ENCODE results near the gene SND1.

The SND1 gene

GRCh38 chr7:127770885-127771284, 118.9 kb downstream of the SND1 start:
- no peak for DNase-seq

- DNase-seq: no peak
Measured at GRCh38 chr7:127771707-127772106, 119.7 kb downstream of the SND1 start.

GRCh38 chr7:127776776-127777386, 124.9 kb downstream of the SND1 start:
- DNase-seq: no peak

- no peak for DNase-seq
Measured at GRCh38 chr7:127780489-127780888, 128.5 kb downstream of the SND1 start.

- DNase-seq: no peak
Measured at GRCh38 chr7:127781081-127781480, 129.1 kb downstream of the SND1 start.

- no peak for DNase-seq
Measured at GRCh38 chr7:127782075-127782474, 130.1 kb downstream of the SND1 start.

- no peak for DNase-seq
Measured at GRCh38 chr7:127782654-127783559, 130.9 kb downstream of the SND1 start.

GRCh38 chr7:127786184-127786583, 134.2 kb downstream of the SND1 start:
- DNase-seq: no peak

GRCh38 chr7:127789031-127789430, 137.0 kb downstream of the SND1 start:
- DNase-seq: no peak

- no peak for DNase-seq
Measured at GRCh38 chr7:127791446-127792189, 139.6 kb downstream of the SND1 start.

GRCh38 chr7:127792528-127793342, 140.7 kb downstream of the SND1 start:
- peak; percentile 21 for DNase-seq

GRCh38 chr7:127793582-127793981, 141.6 kb downstream of the SND1 start:
- DNase-seq: no peak

GRCh38 chr7:127794136-127794535, 142.1 kb downstream of the SND1 start:
- no peak for DNase-seq

- no peak for DNase-seq
Measured at GRCh38 chr7:127794551-127794950, 142.6 kb downstream of the SND1 start.

GRCh38 chr7:127798023-127798422, 146.0 kb downstream of the SND1 start:
- DNase-seq: no peak

- no peak for DNase-seq
Measured at GRCh38 chr7:127798769-127799372, 146.9 kb downstream of the SND1 start.

- DNase-seq: peak; percentile 5
Measured at GRCh38 chr7:127799535-127800305, 147.7 kb downstream of the SND1 start.

GRCh38 chr7:127802845-127803244, 150.9 kb downstream of the SND1 start:
- DNase-seq: no peak

GRCh38 chr7:127803626-127804025, 151.6 kb downstream of the SND1 start:
- no peak for DNase-seq

GRCh38 chr7:127807340-127807739, 155.3 kb downstream of the SND1 start:
- DNase-seq: no peak

GRCh38 chr7:127807829-127808228, 155.8 kb downstream of the SND1 start:
- DNase-seq: no peak

All from NCI-H2029 (cell line).